K562 (cell line): ENCODE results near the gene FBXW11. TPM values are rescaled to one million over a fixed set of nuclear protein-coding genes. Genes with fewer than 3 reads are reported as not detected.

ENCODE experiments used
- ATAC-seq: fragments of 200-7000 bp; cut with Tn5 transposase; 3 replicates; pipeline ENCODE4 v1.9.1; 2020; ENCODE audit warnings: moderate library complexity
- BruUV-seq: library from RNA; stranded (reverse); fragments of 400-500 nt; replicated peaks from 2 replicates; lab custom pipeline; 2021; lab: Mats Ljungman, UMichigan
- CTCF ChIA-PET: fragments of 300-600 bp; formaldehyde crosslinking; extraction: SDS; loops from one replicate; lab custom pipeline; 2021; ENCODE audit warnings: low intra/inter-chr PET ratio; lab: Yijun Ruan, JAX
- POLR2A ChIA-PET: fragments of 300-600, 350-650 bp; sonication (Branson Sonifier 250); formaldehyde crosslinking; extraction: SDS; loops from one replicate; lab custom pipeline; 2021; ENCODE audit warnings: antibody characterized with exemption, inconsistent platforms; lab: Yijun Ruan, JAX
- DNase-seq, 4 experiments: peaks; one replicate each; pipeline versions ENCODE4 v3.0.0 to v3.0.0-alpha.2; 2011 to 2018; ENCODE audit warnings: low spot score in 3 of 4, mixed read lengths in 3 of 4; ENCODE audit errors: extremely low read depth in 1 of 4
- FAIRE-seq: peaks from 2 replicates; lab custom pipeline; 2011; peaks lifted over from hg19 to GRCh38; lab: Jason Lieb, UNC
- H2AFZ ChIP-seq: 2 replicates; pipeline ENCODE4 v1.6.0; 2011; ENCODE audit warnings: low read depth, low read length, control low read depth, inconsistent platforms
- H3K27ac ChIP-seq: fragments of 200-600 bp; 3 replicates; pipeline ENCODE4 v1.8.0; 2011; ENCODE audit warnings: low read depth, mild to moderate bottlenecking, control low read depth, inconsistent platforms, low read length, moderate library complexity, mixed read lengths; ENCODE audit errors: extremely low read depth
- H3K27me3 ChIP-seq, 2 experiments: fragments of 300-600 bp in 1 of 2; 2 replicates in 1 of 2; 3 replicates in 1 of 2; pipeline versions ENCODE4 v1.6.0 to v1.8.0; 2011; ENCODE audit warnings: inconsistent platforms in 2 of 2, low read length in 2 of 2, mild to moderate bottlenecking in 1 of 2, mixed read lengths in 1 of 2, moderate library complexity in 1 of 2; ENCODE audit not compliant: control insufficient read depth in 2 of 2, insufficient read depth in 2 of 2
- H3K36me3 ChIP-seq: fragments of 300-600 bp; 3 replicates; pipeline ENCODE4 v1.8.0; 2011; ENCODE audit warnings: mild to moderate bottlenecking, low read length, inconsistent platforms; ENCODE audit not compliant: control insufficient read depth, insufficient read depth
- H3K4me1 ChIP-seq, 2 experiments: fragments of 200-600 bp in 1 of 2; replicated peaks in 1 of 2; 2 replicates in 1 of 2; 3 replicates in 1 of 2; pipeline versions ENCODE4 v1.5.1 to v1.8.0; 2011; ENCODE audit warnings: inconsistent platforms in 2 of 2, low read length in 2 of 2, mild to moderate bottlenecking in 1 of 2, mixed read lengths in 1 of 2, moderate library complexity in 1 of 2; ENCODE audit not compliant: control insufficient read depth in 2 of 2, insufficient read depth in 2 of 2
- H3K4me2 ChIP-seq: 2 replicates; pipeline ENCODE4 v1.6.1; 2011; ENCODE audit warnings: low read length, control low read depth, inconsistent platforms, mixed read lengths; ENCODE audit not compliant: insufficient read depth
- H3K4me3 ChIP-seq: fragments of 200-600 bp; sonication (generic), shearing (Covaris generic); 2 replicates; pipeline ENCODE4 v1.5.1; 2016; ENCODE audit warnings: control low read depth, inconsistent platforms
- H3K79me2 ChIP-seq: fragments of 200-600 bp; 3 replicates; pipeline ENCODE4 v1.8.0; 2011; ENCODE audit warnings: low read length, inconsistent platforms; ENCODE audit not compliant: control insufficient read depth, insufficient read depth
- H3K9ac ChIP-seq, 2 experiments: 2 replicates each; pipeline versions ENCODE4 v1.6.0 to v1.6.1; 2011; ENCODE audit warnings: low read depth in 2 of 2, low read length in 2 of 2, control low read depth in 1 of 2, inconsistent platforms in 1 of 2, mild to moderate bottlenecking in 1 of 2, mixed read lengths in 1 of 2; ENCODE audit not compliant: insufficient read depth in 1 of 2
- H3K9me1 ChIP-seq: one replicate; pipeline ENCODE4 v1.6.0; 2011; ENCODE audit warnings: inconsistent platforms, mild to moderate bottlenecking, low read length, moderate library complexity; ENCODE audit not compliant: control insufficient read depth, insufficient read depth
- H3K9me3 ChIP-seq: replicated peaks from 2 replicates; pipeline ENCODE4 v1.5.1; 2011; ENCODE audit warnings: low read depth, low read length, inconsistent platforms; ENCODE audit not compliant: control insufficient read depth, insufficient read depth
- H4K20me1 ChIP-seq: replicated peaks from 2 replicates; pipeline ENCODE4 v1.6.1; 2011; ENCODE audit warnings: low read length, inconsistent platforms, mixed read lengths; ENCODE audit not compliant: control insufficient read depth, insufficient read depth
- HMGXB4 ChIP-seq: sonication (generic); formaldehyde crosslinking; IDR thresholded peaks from 2 replicates; pipeline ENCODE4 v1.8.1; 2023; ENCODE audit warnings: mild to moderate bottlenecking, missing genetic modification reagents
- MEF2A ChIP-seq: IDR thresholded peaks from 2 replicates; pipeline ENCODE4 v1.6.1; 2011; ENCODE audit warnings: low read depth, mild to moderate bottlenecking, low read length, moderate library complexity; ENCODE audit not compliant: control insufficient read depth
- NCOA1 ChIP-seq: fragments of 450-650 bp; IDR thresholded peaks from 2 replicates; pipeline ENCODE4 v1.6.1; 2016; ENCODE audit warnings: low read depth
- PHF20 ChIP-seq: fragments of 450-650 bp; IDR thresholded peaks from 2 replicates; pipeline ENCODE4 v1.6.1; 2018; ENCODE audit not compliant: partially characterized antibody
- POLR2B ChIP-seq: fragments of 450-650 bp; IDR thresholded peaks from 2 replicates; pipeline ENCODE4 v1.6.1; 2018; ENCODE audit warnings: low read depth; ENCODE audit not compliant: partially characterized antibody
- POLR3G ChIP-seq: IDR thresholded peaks from 2 replicates; pipeline ENCODE4 v1.6.1; 2011; ENCODE audit not compliant: insufficient read length, insufficient replicate concordance; ENCODE audit errors: extremely low read depth
- PRPF4 ChIP-seq: fragments of 200-400 bp; formaldehyde crosslinking; IDR thresholded peaks from one replicate; pipeline ENCODE4 v1.6.1; 2017; ENCODE audit warnings: low read length, low read depth, mild to moderate bottlenecking; ENCODE audit not compliant: insufficient read depth, poor library complexity, severe bottlenecking
- RBM22 ChIP-seq: fragments of 200-400 bp; formaldehyde crosslinking; IDR thresholded peaks from 2 replicates; pipeline ENCODE4 v1.6.1; 2018; ENCODE audit warnings: low read length, low read depth; ENCODE audit not compliant: poor library complexity, severe bottlenecking
- SMARCB1 ChIP-seq: IDR thresholded peaks from 2 replicates; pipeline ENCODE4 v1.6.1; 2011; ENCODE audit warnings: improper control_type of control experiment, low read depth; ENCODE audit not compliant: insufficient read length
- SP1 ChIP-seq: sonication (generic); formaldehyde crosslinking; IDR thresholded peaks from 2 replicates; pipeline ENCODE4 v1.8.1; 2022; ENCODE audit warnings: mild to moderate bottlenecking, missing genetic modification reagents
- STAT5B ChIP-seq: fragments of 250-450 bp; sonication (Bioruptor Pico); IDR thresholded peaks from 2 replicates; pipeline ENCODE4 v1.8.0; 2021; ENCODE audit warnings: mild to moderate bottlenecking, inconsistent platforms
- YY1 ChIP-seq, 3 experiments: IDR thresholded peaks; 2 replicates each; pipeline ENCODE4 v1.6.1; 2011; ENCODE audit warnings: low read length in 2 of 3, mild to moderate bottlenecking in 2 of 3, moderate library complexity in 2 of 3, borderline replicate concordance in 1 of 3, control low read depth in 1 of 3, low read depth in 1 of 3; ENCODE audit not compliant: insufficient read depth in 3 of 3, insufficient replicate concordance in 2 of 3, control insufficient read depth in 1 of 3, insufficient read length in 1 of 3; ENCODE audit errors: extremely low read depth in 1 of 3
- ZNF174 ChIP-seq: fragments of 250-450 bp; sonication (Bioruptor Pico); IDR thresholded peaks from 2 replicates; pipeline ENCODE4 v1.4.0; 2020; ENCODE audit warnings: mild to moderate bottlenecking
- ZNF232 ChIP-seq: sonication (generic); formaldehyde crosslinking; IDR thresholded peaks from 2 replicates; pipeline ENCODE4 v1.8.0; 2022; ENCODE audit warnings: mild to moderate bottlenecking, missing genetic modification reagents
- ZNF282 ChIP-seq: sonication (generic); formaldehyde crosslinking; IDR thresholded peaks from 2 replicates; pipeline ENCODE4 v1.8.1; 2023; ENCODE audit warnings: missing genetic modification reagents
- WGBS: fragments of 100-300 bp; shearing (Covaris generic); methylation state at CpG from one replicate; pipeline ENCODE4 v1.1.6; 2016; ENCODE audit warnings: low coverage, mixed read lengths; ENCODE audit not compliant: insufficient coverage; ENCODE audit errors: missing lambda C conversion rate; 5-methylcytosine and 5-hydroxymethylcytosine counted together
- in situ Hi-C: fragments of 300-500 bp; cut with MboI; formaldehyde crosslinking; loops from 4 replicates; pipeline ENCODE4 v1.15.0; 2018; ENCODE audit warnings: inconsistent platforms, mixed read lengths
- intact Hi-C: fragments of 100-400 bp; cut with micrococcal nuclease; formaldehyde crosslinking; loops from 2 replicates; pipeline ENCODE4 v1.14.2; 2022
- polyA plus RNA-seq, 8 experiments: library from polyadenylated mRNA; depleted of rRNA in 4 of 8; stranded (reverse) in 5 of 8; unstranded in 3 of 8; fragments of >200 nt; fragmentation: Nextera tagmentation in 2 of 8; fragmentation: Illumina TruSeq in 1 of 8; extraction: Ambion mirVana in 2 of 8; extraction: Trizol in 1 of 8; gene quantifications; 2 replicates each; pipeline versions ENCODE4 v1.2.1 to v1.2.3, GENCODE V29; 2011 to 2014; ENCODE audit warnings: inconsistent platforms in 1 of 8, missing spikeins in 1 of 8
- total RNA-seq, 7 experiments: library from RNA; depleted of rRNA in 6 of 7; stranded (reverse); fragments of >200 nt in 6 of 7; fragmentation: Illumina TruSeq in 2 of 7; extraction: Trizol in 2 of 7; gene quantifications; 2 replicates each; pipeline versions ENCODE4 v1.2.1 to v1.2.3, GENCODE V29; 2011 to 2021; ENCODE audit warnings: low replicate concordance in 1 of 7

The FBXW11 gene
- total and polyA plus RNA-seq, 9 of the 15 experiments (the other 6 are each of a cell fraction or from before 2014, with no cell fraction given): 3.0 to 28.6 (median 23.6) TPM

DNA sequence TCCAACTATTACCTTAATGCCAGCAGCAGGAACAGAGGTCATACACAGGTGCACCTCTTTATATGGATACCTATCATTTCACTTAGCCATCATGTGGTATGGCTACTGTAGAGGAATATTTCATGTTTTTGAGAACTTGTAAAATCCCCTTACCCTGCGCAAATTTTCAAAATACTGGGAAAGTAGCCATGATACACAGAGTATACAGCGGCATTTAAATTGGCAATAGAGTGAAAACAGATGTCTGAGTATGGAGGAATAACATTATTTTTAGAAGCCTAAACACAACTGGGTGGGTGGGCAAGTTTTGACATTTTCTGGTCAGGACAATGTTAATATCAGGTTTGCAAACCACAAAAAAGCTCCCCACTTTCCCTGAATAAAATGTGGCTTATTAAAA is 111.4 kb downstream of the FBXW11 start:
- ChIA-PET POLR2A (no interaction called here), CTCF (no interaction called here)
- no peak for FAIRE-seq
- H2AFZ ChIP-seq: no peak overlapping the region
- no peak for DNase-seq
- H3K4me2 ChIP-seq: no peak overlapping the region
- in situ Hi-C loops: no loop called here
- H3K36me3 ChIP-seq: peaks cover 25% of the 10 kb centered on the region; the same call in 1 of the 3 replicates
- WGBS: 100% methylated on average over 2 of the region's 2 CpGs
- no peak overlapping the region for H3K27ac ChIP-seq
- TF ChIP-seq PHF20 (no peak), ZNF282 (no peak), POLR3G (no peak), SMARCB1 (no peak), ZNF174 (CRISPR knock-in tag) (no peak), YY1 (IDR thresholded peaks at IDR 0.05; ENCODE audit: borderline replicate concordance in 1 of 3, control insufficient read depth in 1 of 3, extremely low read depth in 1 of 3, insufficient read depth in 3 of 3, insufficient read length in 1 of 3, insufficient replicate concordance in 2 of 3, low read depth in 1 of 3, low read length in 2 of 3) (no peak), HMGXB4 (CRISPR knock-in tag) (no peak), RBM22 (no peak), SP1 (no peak), ZNF232 (CRISPR knock-in tag) (no peak), STAT5B (no peak), MEF2A (no peak), POLR2B (no peak), PRPF4 (no peak), NCOA1 (no peak)
- no peaks in the 10 kb centered on the region for H3K27me3 ChIP-seq
- peaks cover under 1% of the 10 kb centered on the region; the same call in 1 of the 2 replicates for H4K20me1 ChIP-seq
- ATAC-seq: no peak
- intact Hi-C loops: no loop called here
- no TSS peak for BruUV-seq
- no peaks in the 10 kb centered on the region for H3K4me1 ChIP-seq
- no peak overlapping the region for H3K9ac ChIP-seq
- H3K9me1 ChIP-seq: no peaks in the 10 kb centered on the region
- H3K79me2 ChIP-seq: no peaks in the 10 kb centered on the region
- no peaks in the 10 kb centered on the region for H3K9me3 ChIP-seq
- no peak overlapping the region for H3K4me3 ChIP-seq
